GM19043 (cell line): Measurements from ENCODE around the gene DDX5.
A peak's percentile ranks its signal among the peaks of the same experiment; 100 is the strongest.

Experiments
- ATAC-seq: cut with Tn5 transposase; IDR thresholded peaks from one replicate; pipeline ENCODE4 v1.9.1; 2021; ENCODE audit warnings: low read depth; ENCODE audit not compliant: unreplicated experiment

DDX5 gene

DNA sequence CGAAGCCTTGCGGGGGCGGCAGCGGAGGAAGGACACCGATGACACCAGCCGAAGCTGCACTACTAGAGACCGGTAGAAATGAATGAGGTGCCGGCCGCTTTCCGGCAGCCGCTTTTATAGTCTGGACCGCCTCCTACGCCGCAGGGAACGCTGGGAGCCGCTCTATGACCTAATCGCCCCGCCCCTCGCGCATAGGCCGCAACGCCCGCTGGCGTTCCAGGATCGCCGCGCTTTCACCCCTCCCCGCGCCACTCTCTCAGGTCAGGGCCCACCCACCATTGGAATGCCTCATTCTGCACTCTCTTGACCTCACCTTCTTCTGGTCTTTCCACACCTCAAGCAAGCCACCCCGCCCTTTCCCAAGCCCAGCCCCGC lies at the start of gene DDX5:
Gene DDX5, minus strand, starts transcription at position 89 of the 375 bp plus-strand sequence. CDS start 170 bp downstream, outside the sequence.
- peak; percentile 52 for ATAC-seq

- no peak for ATAC-seq
Measured at GRCh38 chr17:64555281-64555680, 49.2 kb upstream of the DDX5 start.

DNA sequence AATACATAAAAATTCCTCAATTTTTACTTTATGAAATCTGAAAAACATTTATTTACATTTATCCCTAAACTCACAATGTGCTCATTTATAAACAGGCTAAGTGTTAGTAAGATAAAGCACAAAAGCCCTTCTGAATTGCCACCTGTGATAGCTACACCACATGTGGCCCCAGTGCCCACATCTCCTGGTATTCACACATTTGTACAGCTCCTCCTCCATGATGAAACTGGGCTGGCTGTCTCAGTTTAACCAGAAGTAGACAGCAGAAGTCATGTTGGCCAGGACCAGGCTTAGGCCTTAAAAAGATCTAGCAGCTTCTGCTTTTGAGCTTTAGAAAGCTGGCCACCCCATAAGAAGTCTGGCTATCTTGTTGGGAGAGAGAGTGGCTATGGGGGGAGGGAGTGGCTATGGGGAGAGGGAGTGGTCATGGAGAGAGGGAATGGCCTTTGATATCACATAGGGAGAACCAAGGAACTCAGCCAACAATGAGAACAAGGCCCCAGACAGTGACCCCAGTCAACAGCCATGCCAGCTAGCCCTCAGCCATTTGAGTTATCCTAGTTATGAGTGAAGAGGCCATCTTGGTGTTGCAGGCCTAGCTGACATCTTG lies 48.0 kb upstream of the DDX5 start:
- no peak for ATAC-seq

DNA sequence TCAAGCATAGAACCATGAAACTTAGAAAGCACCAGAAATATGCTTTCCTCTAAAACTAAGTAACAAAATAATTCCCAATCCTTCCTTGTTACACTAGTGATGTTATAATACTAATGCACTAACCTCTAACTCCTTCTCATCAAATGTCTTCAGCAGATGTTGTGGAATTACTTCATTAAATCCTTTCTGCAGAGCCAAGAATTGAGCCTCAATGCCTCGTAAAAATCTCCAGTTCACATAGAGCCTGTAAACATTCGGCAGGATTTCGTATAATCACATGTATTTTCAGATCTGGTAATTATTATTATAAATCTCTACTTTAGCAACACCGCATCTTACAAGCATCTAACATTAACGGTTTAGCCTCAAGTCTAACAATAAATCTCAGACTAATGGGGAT lies 45.4 kb upstream of the DDX5 start:
- no peak for ATAC-seq

- no peak for ATAC-seq
Measured at GRCh38 chr17:64547319-64547718, 41.2 kb upstream of the DDX5 start.

GRCh38 chr17:64546716-64547115 lies 40.6 kb upstream of the DDX5 start:
- ATAC-seq: no peak

DNA sequence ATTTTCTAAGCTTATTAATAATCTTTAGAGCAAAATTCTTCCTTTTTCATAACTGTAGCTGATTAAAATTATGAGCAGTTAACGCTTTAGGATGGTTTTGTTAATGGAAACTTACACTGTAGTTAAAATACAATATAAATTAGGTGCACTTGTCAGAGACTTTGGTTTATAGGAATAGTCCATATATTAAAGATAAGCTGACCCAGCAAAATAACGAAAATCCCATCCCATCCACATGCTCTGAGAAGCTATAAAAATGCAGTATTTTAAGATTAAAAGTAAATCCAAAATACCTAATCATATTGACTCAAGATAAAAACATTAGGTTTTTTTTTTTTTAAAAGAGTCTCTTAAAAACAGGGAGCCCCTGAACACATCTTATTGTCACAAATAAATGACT lies 38.7 kb upstream of the DDX5 start:
- ATAC-seq: no peak

- ATAC-seq: no peak
Measured at GRCh38 chr17:64540118-64540776, 34.2 kb upstream of the DDX5 start.

DNA sequence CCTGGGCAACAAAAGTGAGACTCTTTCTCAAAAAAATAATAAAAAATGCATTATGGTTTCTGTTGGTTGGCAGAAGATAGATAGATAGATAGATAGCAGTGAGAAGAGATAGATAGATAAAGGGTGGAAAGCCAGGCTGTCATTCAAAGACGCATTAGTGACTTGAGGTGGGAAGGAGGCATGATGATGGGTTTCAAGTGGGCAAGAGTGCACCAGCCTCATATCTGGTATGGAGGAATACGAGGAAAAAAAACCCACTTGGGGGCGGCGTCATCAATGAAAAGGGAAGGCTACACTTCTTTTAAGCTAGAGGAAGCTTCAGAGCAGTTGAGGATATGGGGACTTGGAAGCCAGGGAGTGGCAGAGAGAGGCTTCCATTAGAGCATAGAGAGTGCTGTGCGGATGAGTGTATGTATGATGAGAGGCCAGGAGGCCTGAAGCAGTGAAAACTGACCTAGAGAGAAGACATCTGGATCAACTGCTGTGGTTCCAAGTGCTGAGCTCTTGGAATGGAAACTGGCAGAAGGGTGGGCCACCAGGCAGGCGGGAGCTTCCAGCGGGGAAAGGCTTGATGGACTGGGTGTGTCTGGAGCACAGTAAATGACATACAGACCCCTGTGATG lies 32.5 kb upstream of the DDX5 start:
- ATAC-seq: no peak

DNA sequence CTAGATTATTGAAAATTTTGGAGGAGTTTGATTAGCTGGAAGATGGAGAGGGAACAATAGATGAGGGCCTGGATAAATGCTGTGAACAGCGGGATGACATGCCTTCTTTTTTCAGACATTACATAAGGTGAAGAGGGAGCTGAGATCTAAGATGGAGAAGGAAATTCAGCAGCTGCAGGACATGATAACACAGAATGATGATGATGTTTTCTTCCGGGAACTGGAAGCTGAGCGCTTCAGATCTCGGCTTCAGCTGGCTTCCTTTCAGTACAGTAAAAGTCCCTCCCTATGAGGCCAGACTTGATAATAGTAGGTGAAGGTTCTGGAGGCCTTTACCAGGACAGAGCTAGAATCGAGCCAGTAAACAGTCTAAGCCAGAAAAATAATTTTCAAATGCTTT lies 31.4 kb upstream of the DDX5 start:
- ATAC-seq: no peak

GRCh38 chr17:64536913-64537312 lies 30.8 kb upstream of the DDX5 start:
- no peak for ATAC-seq

- ATAC-seq: no peak
Measured at GRCh38 chr17:64535357-64535756, 29.3 kb upstream of the DDX5 start.

- ATAC-seq: no peak
Measured at GRCh38 chr17:64534187-64534586, 28.1 kb upstream of the DDX5 start.

DNA sequence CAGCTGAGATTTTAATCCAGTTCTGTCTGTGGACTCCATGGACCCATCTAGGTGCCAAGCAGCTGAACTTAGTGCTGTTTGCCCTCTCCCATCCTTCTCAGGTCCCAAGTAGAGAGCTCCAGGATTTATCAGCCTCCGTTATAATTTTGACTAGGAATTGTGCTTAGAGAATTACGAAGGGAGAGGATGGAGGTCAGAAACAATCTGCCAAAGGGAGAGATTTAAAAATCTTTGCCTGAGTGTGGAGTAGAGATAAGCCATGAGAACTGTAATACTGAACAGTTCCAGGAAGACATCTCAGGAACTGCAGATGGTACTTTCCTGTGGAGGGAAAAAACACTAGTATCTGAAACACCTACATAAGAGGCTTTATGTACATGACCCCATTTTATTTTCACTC lies 27.7 kb upstream of the DDX5 start:
- no peak for ATAC-seq

GRCh38 chr17:64532409-64532808 lies 26.3 kb upstream of the DDX5 start:
- no peak for ATAC-seq

GRCh38 chr17:64531955-64532371 lies 25.9 kb upstream of the DDX5 start:
- ATAC-seq: no peak

DNA sequence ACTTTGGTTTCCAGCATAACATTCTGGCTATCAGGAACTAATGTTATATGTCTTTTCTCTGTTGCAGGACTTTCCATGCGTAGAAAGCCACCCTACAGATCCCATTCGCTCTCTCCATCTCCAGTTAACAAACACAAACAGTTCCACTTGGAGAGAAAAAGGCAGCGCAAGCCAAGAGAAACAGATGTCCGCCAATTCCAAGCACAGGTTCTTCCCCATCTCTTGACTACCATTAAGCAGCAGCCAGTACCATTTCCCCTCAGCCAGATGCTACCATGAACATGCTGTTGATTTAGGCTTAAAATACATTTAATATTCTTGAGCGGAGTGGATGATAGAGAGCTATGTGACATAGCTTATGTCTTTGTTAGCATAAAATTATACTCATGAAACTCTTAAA lies 23.1 kb upstream of the DDX5 start:
- ATAC-seq: no peak

DNA sequence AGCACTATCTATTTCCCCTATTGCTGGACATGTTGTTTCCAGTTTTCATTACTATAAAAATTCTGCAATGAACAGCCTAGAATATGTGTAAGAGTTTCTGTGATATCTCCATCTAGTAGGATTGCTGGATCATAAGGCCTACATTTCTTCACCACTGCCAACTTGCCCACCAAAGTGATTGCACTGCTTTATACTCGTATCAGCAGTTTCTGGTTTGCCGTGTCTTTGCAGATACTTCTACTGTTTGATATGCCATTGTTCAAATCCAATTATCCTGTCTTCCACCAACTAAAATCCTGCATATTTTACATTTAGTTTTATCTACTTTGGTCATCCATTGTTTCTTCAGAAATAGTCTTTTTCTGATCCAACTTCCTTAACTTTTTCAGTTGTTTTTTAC lies 21.8 kb upstream of the DDX5 start:
- ATAC-seq: no peak

- no peak for ATAC-seq
Measured at GRCh38 chr17:64520359-64520758, 14.3 kb upstream of the DDX5 start.

- ATAC-seq: no peak
Measured at GRCh38 chr17:64519601-64520000, 13.5 kb upstream of the DDX5 start.

DNA sequence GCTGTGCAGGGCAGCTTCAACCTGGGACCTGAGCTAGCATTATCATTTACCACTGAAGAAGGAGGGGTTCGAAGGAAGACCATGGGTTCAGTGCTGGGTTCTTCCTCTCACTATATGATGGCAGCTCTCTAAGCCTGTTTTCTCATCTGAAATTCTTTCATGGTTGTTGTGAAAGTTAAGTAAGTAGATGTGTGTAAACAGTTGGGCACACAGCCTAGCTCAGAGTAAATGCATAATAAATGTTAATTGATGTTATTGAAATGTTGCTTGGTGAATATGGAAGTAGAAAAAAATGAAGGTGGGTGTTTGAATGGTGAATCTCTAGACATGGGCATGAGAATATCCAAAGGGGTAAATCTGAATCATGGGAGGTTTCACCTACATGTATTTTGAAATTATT lies 9.7 kb upstream of the DDX5 start:
- no peak for ATAC-seq

- no peak for ATAC-seq
Measured at GRCh38 chr17:64515419-64515818, 9.3 kb upstream of the DDX5 start.
